Prostate gland (tissue), 2 donors: ENCODE results near the gene FARS2. TPM values are rescaled to one million over a fixed set of nuclear protein-coding genes. Genes with fewer than 3 reads are reported as not detected.

ENCODE experiments used
- DNase-seq: peaks from one replicate; pipeline ENCODE4 v3.0.0-alpha.2; 2019; ENCODE audit warnings: low spot score
- H3K27ac ChIP-seq, 2 donors: fragments of 200-600 bp; sonication (generic); 2 replicates each; pipeline ENCODE4 v1.5.1; 2017 to 2019
- H3K27me3 ChIP-seq: fragments of 200-600 bp; sonication (generic); replicated peaks from 2 replicates; pipeline ENCODE4 v1.5.1; 2019; ENCODE audit not compliant: insufficient read depth
- H3K36me3 ChIP-seq, 2 donors: fragments of 200-600 bp; sonication (generic); 1 replicate in 1 of 2; 2 replicates in 1 of 2; pipeline versions ENCODE4 v1.5.1 to v1.8.1; 2017 to 2019
- H3K4me1 ChIP-seq: fragments of 200-600 bp; sonication (generic); replicated peaks from 2 replicates; pipeline ENCODE4 v1.5.1; 2019
- H3K4me3 ChIP-seq, 2 donors: fragments of 200-600 bp; sonication (generic); 2 replicates each; pipeline ENCODE4 v1.5.1; 2017 to 2019
- H3K9me3 ChIP-seq: fragments of 200-600 bp; sonication (generic); 2 replicates; pipeline ENCODE4 v1.5.1; 2017
- POLR2A ChIP-seq: fragments of 450-650 bp; IDR thresholded peaks from one replicate; pipeline ENCODE4 v1.6.1; 2016; ENCODE audit warnings: antibody characterized with exemption, mild to moderate bottlenecking
- POLR2AphosphoS5 ChIP-seq: sonication (generic); formaldehyde crosslinking; IDR thresholded peaks from one replicate; pipeline ENCODE4 v1.6.1; 2017; ENCODE audit warnings: antibody characterized with exemption
- WGBS: methylation state at CpG from one replicate; pipeline ENCODE4 v1.1.5; 2018; 5-methylcytosine and 5-hydroxymethylcytosine counted together
- intact Hi-C: fragments of 100-400 bp; cut with DNase I; formaldehyde crosslinking; loops from one replicate; pipeline ENCODE4 v1.14.2; 2022
- total RNA-seq, 2 donors: library from RNA; depleted of rRNA; stranded (reverse); fragments of >200 nt; gene quantifications; one replicate each; pipeline ENCODE4 v1.1.0, GENCODE V29; 2016
- TF ChIP-seq, protein P1 (sequence below), 4 experiments: fragments of 200-600 bp in 2 of 4; fragments of 450-650 bp in 2 of 4; sonication (generic) in 2 of 4; IDR thresholded peaks; 1 replicate in 3 of 4; 2 replicates in 1 of 4; pipeline ENCODE4 v1.5.1; 2016 to 2019; ENCODE audit warnings: antibody characterized with exemption in 4 of 4, mild to moderate bottlenecking in 2 of 4, moderate library complexity in 2 of 4

FARS2 gene
- total RNA-seq, 2 donors from 2014 or later, result 11.6 to 19.5 TPM

DNA sequence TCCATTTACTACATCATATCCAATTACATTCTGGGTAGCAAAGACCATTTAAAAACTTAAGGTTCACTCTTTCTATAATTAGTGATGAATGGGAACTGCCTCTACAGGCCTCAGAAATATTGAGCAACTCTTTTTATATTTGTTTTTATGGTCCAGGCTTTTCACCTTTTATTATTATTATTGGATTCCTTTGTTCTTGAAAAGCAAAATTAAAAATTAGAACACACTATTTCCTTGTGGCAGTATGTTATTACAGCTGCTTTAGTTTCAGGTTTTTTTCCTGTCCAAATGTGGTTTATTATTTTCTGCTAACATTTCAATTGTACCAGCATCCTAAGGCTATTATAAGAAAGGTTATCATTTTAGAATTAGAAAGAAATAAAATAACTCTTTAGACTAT, 150.1 kb downstream of the FARS2 start:
- TF ChIP-seq POLR2A, result no peak
- TF ChIP-seq, protein P1, sequence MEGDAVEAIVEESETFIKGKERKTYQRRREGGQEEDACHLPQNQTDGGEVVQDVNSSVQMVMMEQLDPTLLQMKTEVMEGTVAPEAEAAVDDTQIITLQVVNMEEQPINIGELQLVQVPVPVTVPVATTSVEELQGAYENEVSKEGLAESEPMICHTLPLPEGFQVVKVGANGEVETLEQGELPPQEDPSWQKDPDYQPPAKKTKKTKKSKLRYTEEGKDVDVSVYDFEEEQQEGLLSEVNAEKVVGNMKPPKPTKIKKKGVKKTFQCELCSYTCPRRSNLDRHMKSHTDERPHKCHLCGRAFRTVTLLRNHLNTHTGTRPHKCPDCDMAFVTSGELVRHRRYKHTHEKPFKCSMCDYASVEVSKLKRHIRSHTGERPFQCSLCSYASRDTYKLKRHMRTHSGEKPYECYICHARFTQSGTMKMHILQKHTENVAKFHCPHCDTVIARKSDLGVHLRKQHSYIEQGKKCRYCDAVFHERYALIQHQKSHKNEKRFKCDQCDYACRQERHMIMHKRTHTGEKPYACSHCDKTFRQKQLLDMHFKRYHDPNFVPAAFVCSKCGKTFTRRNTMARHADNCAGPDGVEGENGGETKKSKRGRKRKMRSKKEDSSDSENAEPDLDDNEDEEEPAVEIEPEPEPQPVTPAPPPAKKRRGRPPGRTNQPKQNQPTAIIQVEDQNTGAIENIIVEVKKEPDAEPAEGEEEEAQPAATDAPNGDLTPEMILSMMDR (IDR thresholded peaks at IDR 0.05), result no peak
- TF ChIP-seq POLR2AphosphoS5, result no peak
- Histone ChIP-seq H3K27me3 (no peaks in the 10 kb centered on the region), H3K9me3 (no peaks in the 10 kb centered on the region), H3K36me3 (no peaks in the 10 kb centered on the region), H3K4me3 (no peak overlapping the region), H3K4me1 (no peaks in the 10 kb centered on the region), H3K27ac (no peak overlapping the region)
- no peak for DNase-seq
- intact Hi-C loops, result no loop called here

- Histone ChIP-seq H3K27ac (no peak overlapping the region), H3K36me3 (no peaks in the 10 kb centered on the region), H3K9me3 (no peaks in the 10 kb centered on the region), H3K4me1 (no peaks in the 10 kb centered on the region), H3K4me3 (no peak overlapping the region), H3K27me3 (no peaks in the 10 kb centered on the region)
- WGBS, result 79% methylated on average over 5 of the region's 5 CpGs
- no peak for DNase-seq
- TF ChIP-seq POLR2AphosphoS5 (no peak), POLR2A (no peak)
- TF ChIP-seq, protein P1 (IDR thresholded peaks at IDR 0.05), result no peak
- intact Hi-C loops, result no loop called here
Observed at GRCh38 chr6:5412017-5412416, 150.7 kb downstream of the FARS2 start.

DNA sequence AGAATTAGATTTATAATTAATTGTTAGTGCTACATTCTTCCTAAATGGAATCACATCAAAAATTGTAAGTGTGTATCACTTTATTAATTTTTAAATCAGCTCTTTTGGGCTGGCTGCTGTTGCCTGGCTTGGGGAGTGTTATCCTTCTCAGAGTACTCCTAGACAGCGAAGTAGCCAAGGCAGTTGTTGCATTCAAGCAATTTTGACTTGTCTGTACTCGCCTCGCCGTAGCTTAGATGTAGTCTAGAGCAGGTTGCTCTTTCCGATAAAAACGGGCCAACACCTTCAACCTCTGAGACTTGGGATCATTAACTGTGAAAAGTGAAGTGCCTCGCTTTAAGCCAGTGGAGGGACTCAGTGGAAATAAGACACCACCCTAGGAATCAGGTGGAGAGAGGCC, 151.3 kb downstream of the FARS2 start:
- Histone ChIP-seq H3K4me3 (no peak overlapping the region), H3K27ac (no peak overlapping the region), H3K36me3 (no peaks in the 10 kb centered on the region), H3K9me3 (no peaks in the 10 kb centered on the region), H3K4me1 (no peaks in the 10 kb centered on the region), H3K27me3 (no peaks in the 10 kb centered on the region)
- TF ChIP-seq POLR2AphosphoS5 (no peak), POLR2A (no peak)
- TF ChIP-seq, protein P1 (IDR thresholded peaks at IDR 0.05), result no peak
- intact Hi-C loops, result no loop called here
- WGBS, result 47% methylated on average over 7 of the region's 7 CpGs
- DNase-seq, result no peak

- H3K9me3 ChIP-seq, result no peaks in the 10 kb centered on the region
- WGBS, result 85% methylated on average over 4 of the region's 4 CpGs
- TF ChIP-seq, protein P1 (IDR thresholded peaks at IDR 0.05), result no peak
- TF ChIP-seq POLR2A (no peak), POLR2AphosphoS5 (no peak)
- no peak overlapping the region for H3K4me3 ChIP-seq
- H3K36me3 ChIP-seq, result no peaks in the 10 kb centered on the region
- no peaks in the 10 kb centered on the region for H3K4me1 ChIP-seq
- DNase-seq, result no peak
- intact Hi-C loops, result no loop called here
- no peak overlapping the region for H3K27ac ChIP-seq
- H3K27me3 ChIP-seq, result no peaks in the 10 kb centered on the region
Observed at GRCh38 chr6:5416250-5416649, 154.9 kb downstream of the FARS2 start.

- no peak for TF ChIP-seq POLR2A
- TF ChIP-seq POLR2AphosphoS5, result no peak
- TF ChIP-seq, protein P1 (IDR thresholded peaks at IDR 0.05), result peak in 3 of 4 experiments; percentile 35 to 49 (median 47)
- peak; percentile 19 for DNase-seq
- Histone ChIP-seq H3K27me3 (no peaks in the 10 kb centered on the region), H3K9me3 (no peaks in the 10 kb centered on the region), H3K4me1 (no peaks in the 10 kb centered on the region), H3K36me3 (no peaks in the 10 kb centered on the region), H3K27ac (no peak overlapping the region), H3K4me3 (no peak overlapping the region)
- WGBS, result 65% methylated on average over 5 of the region's 5 CpGs
- intact Hi-C loops, result no loop called here
Observed at GRCh38 chr6:5422321-5422915, 161.1 kb downstream of the FARS2 start.
